ENCODE measurements around the gene VIPR1.

Gene VIPR1

DNA sequence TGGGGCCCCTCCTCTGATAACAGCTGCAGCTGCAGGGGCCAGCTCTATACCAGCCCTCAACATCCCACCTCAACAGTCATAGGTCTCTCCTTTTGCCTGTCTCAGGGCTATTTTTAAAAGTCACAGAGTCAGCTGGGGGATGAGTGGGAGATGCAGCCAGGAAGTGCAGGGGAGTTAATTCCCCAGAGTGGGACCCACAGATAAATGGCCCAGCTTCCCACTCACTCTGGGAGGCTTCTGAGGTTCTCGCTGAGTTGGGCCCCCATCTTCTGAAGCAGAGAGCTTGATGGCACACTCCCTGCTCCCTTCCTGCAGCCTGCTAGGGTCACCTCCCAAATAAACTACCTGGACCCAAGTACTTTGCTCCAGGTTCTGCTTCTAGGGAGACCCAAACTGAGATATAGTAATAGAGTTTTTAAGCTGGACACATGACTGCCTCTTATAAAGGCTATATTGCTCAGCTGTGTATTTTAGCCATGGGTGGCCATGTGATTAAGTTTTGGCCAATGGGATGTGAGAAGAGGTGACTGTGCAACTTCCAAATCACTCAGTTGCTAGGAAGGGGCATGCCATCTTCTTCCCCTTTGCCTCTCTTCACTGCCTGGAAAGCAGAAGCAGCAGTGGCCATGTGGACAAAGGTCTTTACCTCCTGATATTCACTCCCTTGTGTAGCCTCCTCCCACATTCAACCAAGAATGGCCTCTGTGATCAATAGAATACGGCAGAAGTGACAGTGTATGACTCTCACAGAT, 15.5 kb upstream of the VIPR1 start:
- no peak overlapping the region for H3K27ac Mint-ChIP-seq (ENCODE audit: low read depth)
- no peaks in the 10 kb centered on the region for H3K4me1 Mint-ChIP-seq
- peaks cover 2% of the 10 kb centered on the region for H3K9me3 Mint-ChIP-seq
- DNase-seq (ENCODE audit: low spot score in 2 of 2) (peak in 1 of 2 donors; percentile 3), ATAC-seq (replicated peaks; ENCODE audit: extremely low read depth, poor library complexity, severe bottlenecking) (no peak)
- H3K36me3 Mint-ChIP-seq (ENCODE audit: insufficient read depth): peaks cover 3% of the 10 kb centered on the region
- H3K27me3 Mint-ChIP-seq: peaks cover 22% of the 10 kb centered on the region
- H3K4me3 Mint-ChIP-seq: no peak overlapping the region

DNA sequence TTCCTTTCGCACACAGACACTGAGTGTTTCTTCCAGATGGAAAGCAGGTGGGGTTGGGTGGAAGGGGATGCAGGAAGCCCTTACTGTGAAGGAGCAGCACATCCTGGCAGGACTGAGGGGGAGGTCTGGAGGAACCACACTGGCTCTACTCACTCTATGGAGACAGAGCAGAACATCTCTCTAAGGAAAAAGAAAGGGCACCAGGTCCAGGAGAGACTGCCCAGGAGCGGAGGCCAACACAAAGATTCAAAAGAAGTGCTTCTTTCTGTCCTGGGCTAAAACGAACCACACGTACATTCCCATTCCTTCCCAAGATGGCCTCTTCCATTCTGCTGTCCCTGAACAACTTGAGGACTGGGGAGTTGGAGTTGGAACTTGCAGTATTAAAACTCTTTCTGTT, 13.8 kb upstream of the VIPR1 start:
- DNase-seq (ENCODE audit: low spot score in 2 of 2) (peak in 1 of 2 donors; percentile 4), ATAC-seq (replicated peaks; ENCODE audit: extremely low read depth, poor library complexity, severe bottlenecking) (no peak)
- peaks cover 5% of the 10 kb centered on the region for H3K27me3 Mint-ChIP-seq
- H3K27ac Mint-ChIP-seq (ENCODE audit: low read depth): no peak overlapping the region
- peaks cover 3% of the 10 kb centered on the region for H3K36me3 Mint-ChIP-seq (ENCODE audit: insufficient read depth)
- no peak overlapping the region for H3K4me3 Mint-ChIP-seq
- no peaks in the 10 kb centered on the region for H3K4me1 Mint-ChIP-seq
- no peaks in the 10 kb centered on the region for H3K9me3 Mint-ChIP-seq

DNA sequence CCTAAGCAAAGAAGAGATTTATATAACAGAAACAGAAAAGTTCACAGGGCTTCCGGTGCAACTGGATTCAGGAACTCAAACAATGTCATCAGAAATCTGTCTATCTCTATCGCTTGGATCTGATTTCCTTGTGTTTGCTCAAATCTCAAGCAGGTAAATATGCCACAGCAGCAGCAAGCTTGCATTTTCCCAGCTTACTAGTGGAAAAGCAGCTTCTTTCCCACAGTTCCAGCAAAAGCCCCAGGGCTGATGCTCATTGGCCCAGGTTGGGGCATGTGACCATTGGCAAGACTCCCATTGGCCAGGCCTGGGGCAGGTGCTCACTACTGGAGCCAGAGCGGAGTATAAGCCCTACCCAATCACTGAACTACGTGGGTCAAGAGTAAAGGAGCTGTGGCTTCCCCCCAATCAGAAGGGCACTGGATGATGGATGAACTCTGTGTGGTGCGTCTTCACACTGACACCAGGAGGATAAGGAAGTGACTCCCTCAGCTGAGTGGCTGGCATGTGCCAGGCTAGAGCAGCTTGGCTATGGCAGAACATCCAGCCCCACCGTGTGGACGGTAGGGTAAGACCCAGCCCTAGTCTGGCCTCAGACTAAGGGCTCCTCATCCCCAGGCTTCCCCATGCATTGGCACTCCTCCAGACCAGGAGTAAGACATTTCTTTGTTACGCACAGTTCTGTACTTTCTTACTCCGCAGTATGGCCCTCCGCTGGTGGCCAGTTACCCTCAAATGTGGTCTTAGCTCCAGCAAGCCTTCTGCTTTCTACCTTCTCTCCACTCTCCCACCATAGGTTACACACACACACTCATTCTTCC, 13.1 kb upstream of the VIPR1 start:
- H3K4me3 Mint-ChIP-seq: no peak overlapping the region
- H3K27ac Mint-ChIP-seq (ENCODE audit: low read depth): no peak overlapping the region
- no peaks in the 10 kb centered on the region for H3K4me1 Mint-ChIP-seq
- H3K9me3 Mint-ChIP-seq: no peaks in the 10 kb centered on the region
- no peaks in the 10 kb centered on the region for H3K27me3 Mint-ChIP-seq
- H3K36me3 Mint-ChIP-seq (ENCODE audit: insufficient read depth): peaks cover 3% of the 10 kb centered on the region
- ATAC-seq (replicated peaks; ENCODE audit: extremely low read depth, poor library complexity, severe bottlenecking) (no peak), DNase-seq (ENCODE audit: low spot score in 2 of 2) (peak; percentile 2)

DNA sequence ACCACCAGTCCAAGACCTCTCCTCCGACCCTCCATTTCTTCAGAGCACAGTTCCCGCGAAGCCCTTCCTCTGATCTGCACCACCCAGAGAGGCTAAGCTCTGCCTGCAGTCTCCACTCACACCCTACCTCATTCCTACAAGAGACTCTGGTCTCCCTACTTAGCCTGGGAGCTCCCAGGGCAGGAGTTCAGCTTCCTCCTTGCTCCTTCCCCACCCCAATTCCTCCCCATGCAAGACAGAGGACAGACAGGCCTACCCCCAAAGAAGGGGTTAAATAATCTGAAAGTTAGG, 12.6 kb upstream of the VIPR1 start:
- no peak for ATAC-seq (replicated peaks; ENCODE audit: extremely low read depth, poor library complexity, severe bottlenecking)

DNA sequence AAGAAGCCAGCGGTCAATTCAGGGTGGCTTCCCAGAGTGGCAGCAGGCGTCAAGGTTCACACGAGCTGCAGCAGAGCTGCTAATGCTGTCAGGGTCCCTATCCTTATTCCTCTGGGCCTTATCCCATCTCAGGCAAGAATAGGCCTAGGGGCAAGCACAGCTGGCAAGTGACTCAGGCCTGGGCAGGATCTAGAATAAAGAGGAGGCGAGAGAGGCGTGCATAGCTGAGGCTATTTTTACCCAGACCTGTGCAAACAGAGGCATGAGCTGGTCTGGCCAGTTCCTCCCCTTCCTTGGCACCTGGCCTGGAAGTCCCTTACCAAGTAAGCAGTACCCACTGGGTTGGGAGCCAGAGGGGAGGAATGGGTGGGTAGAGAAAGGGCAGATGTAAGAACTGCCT, 12.2 kb upstream of the VIPR1 start:
- Mint-ChIP-seq H3K27ac (ENCODE audit: low read depth) (no peak overlapping the region), H3K9me3 (no peaks in the 10 kb centered on the region), H3K4me1 (no peaks in the 10 kb centered on the region), H3K36me3 (ENCODE audit: insufficient read depth) (peaks cover 2% of the 10 kb centered on the region), H3K4me3 (no peak overlapping the region), H3K27me3 (no peaks in the 10 kb centered on the region)
- ATAC-seq (replicated peaks; ENCODE audit: extremely low read depth, poor library complexity, severe bottlenecking): no peak
- peak in 1 of 2 donors; percentile 10 for DNase-seq (ENCODE audit: low spot score in 2 of 2)

More for the DNA sequence above, 12.6 kb upstream of the VIPR1 start:
- H3K4me3 Mint-ChIP-seq: no peak overlapping the region
- H3K4me1 Mint-ChIP-seq: no peaks in the 10 kb centered on the region
- DNase-seq (ENCODE audit: low spot score in 2 of 2): peak; percentile 0 to 5
- peaks cover 2% of the 10 kb centered on the region for H3K36me3 Mint-ChIP-seq (ENCODE audit: insufficient read depth)
- H3K27me3 Mint-ChIP-seq: no peaks in the 10 kb centered on the region
- no peak overlapping the region for H3K27ac Mint-ChIP-seq (ENCODE audit: low read depth)
- H3K9me3 Mint-ChIP-seq: no peaks in the 10 kb centered on the region

DNA sequence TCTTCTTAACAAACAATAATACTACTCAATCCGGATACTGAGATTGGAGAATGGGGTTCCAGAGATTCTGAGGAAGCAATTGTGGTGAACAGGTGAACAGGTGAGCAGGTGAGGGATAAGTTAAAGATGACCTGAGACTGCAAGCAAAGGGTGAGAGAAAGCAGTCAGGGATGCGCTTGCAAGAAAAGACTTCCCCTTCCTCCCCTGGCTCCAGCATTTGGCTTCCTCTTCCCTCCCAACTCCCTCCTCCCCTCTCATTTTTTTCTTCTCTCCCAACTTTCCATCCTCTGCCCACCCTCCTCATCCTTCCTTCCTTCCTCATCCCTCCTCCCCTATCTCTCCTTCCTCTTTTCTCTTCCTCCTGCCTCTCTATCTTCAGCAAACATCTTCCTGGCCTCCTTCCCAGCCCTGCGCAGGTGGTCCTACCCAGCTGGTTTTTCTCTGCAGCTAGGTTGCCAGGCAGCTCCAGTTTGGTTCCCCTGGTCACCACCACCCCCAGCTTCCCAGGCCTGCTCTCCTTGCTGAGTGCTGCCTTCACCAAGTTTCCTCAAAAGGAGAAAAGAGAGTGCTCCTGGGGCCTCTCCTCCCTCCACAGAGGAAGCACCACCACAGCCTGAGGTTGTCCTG, 10.4 kb upstream of the VIPR1 start:
- Mint-ChIP-seq H3K27me3 (peaks cover 3% of the 10 kb centered on the region), H3K36me3 (ENCODE audit: insufficient read depth) (peaks cover 2% of the 10 kb centered on the region), H3K4me3 (no peak overlapping the region), H3K4me1 (no peaks in the 10 kb centered on the region), H3K9me3 (no peaks in the 10 kb centered on the region), H3K27ac (ENCODE audit: low read depth) (no peak overlapping the region)
- ATAC-seq (replicated peaks; ENCODE audit: extremely low read depth, poor library complexity, severe bottlenecking): no peak
- peak; percentile 1 to 9 for DNase-seq (ENCODE audit: low spot score in 2 of 2)

DNA sequence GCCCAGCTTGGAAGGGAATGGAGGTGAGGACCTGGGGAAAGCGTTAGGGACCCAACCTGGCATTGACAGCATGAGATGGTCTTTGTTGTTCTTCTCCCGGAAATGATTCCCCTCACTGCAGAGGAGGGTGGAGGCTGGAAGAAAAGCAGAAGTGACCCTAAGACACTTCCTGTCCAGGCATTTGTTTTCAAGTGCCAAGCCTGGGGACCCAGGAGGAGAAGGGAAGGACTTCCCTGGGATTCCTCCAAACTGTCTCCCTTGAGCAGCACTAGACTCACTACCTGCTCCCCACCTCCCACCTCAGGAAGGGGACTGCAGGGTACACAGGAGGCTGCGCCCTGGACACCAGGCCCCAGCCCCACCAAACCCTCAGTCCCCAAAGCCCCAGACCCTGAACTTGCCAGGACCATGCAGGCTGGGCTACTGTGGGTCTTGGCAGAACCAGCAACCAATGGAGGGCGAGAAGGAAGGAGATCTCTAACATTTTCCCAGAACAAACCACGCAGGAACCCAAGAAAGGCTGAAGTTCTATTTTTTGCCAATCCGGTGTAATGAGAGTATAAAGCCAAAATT, 9.8 kb upstream of the VIPR1 start:
- no peaks in the 10 kb centered on the region for H3K4me1 Mint-ChIP-seq
- no peak overlapping the region for H3K27ac Mint-ChIP-seq (ENCODE audit: low read depth)
- peaks cover 2% of the 10 kb centered on the region for H3K36me3 Mint-ChIP-seq (ENCODE audit: insufficient read depth)
- no peaks in the 10 kb centered on the region for H3K9me3 Mint-ChIP-seq
- H3K4me3 Mint-ChIP-seq: no peak overlapping the region
- H3K27me3 Mint-ChIP-seq: peaks cover 9% of the 10 kb centered on the region
- no peak for ATAC-seq (replicated peaks; ENCODE audit: extremely low read depth, poor library complexity, severe bottlenecking)
- DNase-seq (ENCODE audit: low spot score in 2 of 2): peak in 1 of 2 donors; percentile 2

DNA sequence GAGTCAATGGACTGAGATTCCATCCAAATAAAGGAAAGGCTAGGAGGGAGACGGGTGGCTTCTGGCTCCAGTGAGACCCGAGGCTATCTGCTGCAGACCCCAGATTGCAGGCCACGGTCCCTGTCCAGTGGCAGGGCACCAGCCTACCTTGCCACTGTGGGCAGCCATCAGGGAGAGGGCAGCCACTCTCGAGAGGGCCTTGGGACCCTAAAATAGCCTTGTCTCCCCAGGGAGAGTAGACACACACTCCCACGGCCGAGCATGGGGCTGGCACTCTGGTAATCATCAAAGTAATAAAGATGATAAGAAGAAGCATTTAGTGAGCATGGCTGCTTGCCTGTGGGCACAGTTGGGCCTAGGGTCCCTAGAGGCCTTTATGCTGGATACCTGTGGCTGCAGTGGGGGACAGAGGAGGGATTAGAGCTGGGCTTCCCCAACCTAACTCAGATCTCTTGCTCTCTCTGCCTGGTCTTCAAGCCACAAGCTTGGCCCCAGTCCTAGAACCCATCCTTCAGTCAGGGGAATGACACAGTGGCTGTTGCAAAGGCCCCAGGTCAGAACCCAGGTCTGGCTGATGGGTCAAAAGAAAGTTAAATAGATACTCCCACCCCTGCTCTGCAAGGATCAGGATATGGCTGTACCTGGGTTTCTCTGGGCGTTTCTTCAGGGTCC, 9.2 kb upstream of the VIPR1 start:
- H3K27ac Mint-ChIP-seq (ENCODE audit: low read depth): no peak overlapping the region
- ATAC-seq (replicated peaks; ENCODE audit: extremely low read depth, poor library complexity, severe bottlenecking): no peak
- H3K27me3 Mint-ChIP-seq: peaks cover 16% of the 10 kb centered on the region
- no peaks in the 10 kb centered on the region for H3K9me3 Mint-ChIP-seq
- peak in 1 of 2 donors; percentile 4 for DNase-seq (ENCODE audit: low spot score in 2 of 2)
- no peaks in the 10 kb centered on the region for H3K4me1 Mint-ChIP-seq
- peaks cover 2% of the 10 kb centered on the region for H3K36me3 Mint-ChIP-seq (ENCODE audit: insufficient read depth)
- no peak overlapping the region for H3K4me3 Mint-ChIP-seq

DNA sequence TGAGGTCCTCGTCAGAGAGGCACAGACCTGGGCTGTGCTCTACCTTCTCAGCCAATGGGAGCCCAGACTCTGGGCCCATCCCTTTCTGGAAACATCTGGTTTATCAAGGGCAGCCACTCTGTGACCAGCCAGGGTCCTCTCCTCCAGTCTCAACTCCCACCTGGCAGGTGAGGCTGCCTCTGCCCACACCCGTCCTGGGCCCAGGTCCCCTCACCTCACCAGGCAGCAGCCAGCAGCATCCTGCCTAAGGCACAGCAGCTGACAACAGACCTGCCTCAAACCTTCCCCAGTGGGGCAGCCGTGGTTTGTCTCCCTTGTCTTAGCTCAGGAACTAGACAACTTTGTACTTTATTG, 8.7 kb upstream of the VIPR1 start:
- Mint-ChIP-seq H3K27me3 (peaks cover 21% of the 10 kb centered on the region), H3K36me3 (ENCODE audit: insufficient read depth) (peaks cover 2% of the 10 kb centered on the region), H3K9me3 (no peaks in the 10 kb centered on the region), H3K4me1 (no peaks in the 10 kb centered on the region), H3K27ac (ENCODE audit: low read depth) (no peak overlapping the region), H3K4me3 (no peak overlapping the region)
- DNase-seq (ENCODE audit: low spot score in 2 of 2) (no peak), ATAC-seq (replicated peaks; ENCODE audit: extremely low read depth, poor library complexity, severe bottlenecking) (no peak)

DNA sequence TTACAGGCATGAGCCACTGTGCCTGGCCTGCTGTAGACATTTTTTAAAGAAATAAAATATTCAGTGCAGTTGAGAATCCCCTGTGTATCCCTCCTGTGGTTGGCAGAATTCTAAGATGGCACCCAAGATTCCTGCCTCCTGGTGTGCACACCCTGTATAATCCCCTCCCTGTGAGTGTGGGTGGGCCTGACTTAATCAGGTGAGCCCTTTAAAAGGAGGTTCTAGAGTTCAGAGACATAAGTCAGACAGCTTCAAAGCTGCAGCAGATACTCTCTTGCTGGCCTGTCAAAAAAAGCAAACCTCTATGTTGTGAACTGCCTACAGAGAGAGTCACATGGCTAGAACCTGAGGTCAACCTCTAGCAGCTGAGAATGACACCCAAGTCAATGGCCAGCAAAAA, 7.0 kb upstream of the VIPR1 start:
- Mint-ChIP-seq H3K27me3 (peaks cover 37% of the 10 kb centered on the region), H3K4me3 (no peak overlapping the region)

DNA sequence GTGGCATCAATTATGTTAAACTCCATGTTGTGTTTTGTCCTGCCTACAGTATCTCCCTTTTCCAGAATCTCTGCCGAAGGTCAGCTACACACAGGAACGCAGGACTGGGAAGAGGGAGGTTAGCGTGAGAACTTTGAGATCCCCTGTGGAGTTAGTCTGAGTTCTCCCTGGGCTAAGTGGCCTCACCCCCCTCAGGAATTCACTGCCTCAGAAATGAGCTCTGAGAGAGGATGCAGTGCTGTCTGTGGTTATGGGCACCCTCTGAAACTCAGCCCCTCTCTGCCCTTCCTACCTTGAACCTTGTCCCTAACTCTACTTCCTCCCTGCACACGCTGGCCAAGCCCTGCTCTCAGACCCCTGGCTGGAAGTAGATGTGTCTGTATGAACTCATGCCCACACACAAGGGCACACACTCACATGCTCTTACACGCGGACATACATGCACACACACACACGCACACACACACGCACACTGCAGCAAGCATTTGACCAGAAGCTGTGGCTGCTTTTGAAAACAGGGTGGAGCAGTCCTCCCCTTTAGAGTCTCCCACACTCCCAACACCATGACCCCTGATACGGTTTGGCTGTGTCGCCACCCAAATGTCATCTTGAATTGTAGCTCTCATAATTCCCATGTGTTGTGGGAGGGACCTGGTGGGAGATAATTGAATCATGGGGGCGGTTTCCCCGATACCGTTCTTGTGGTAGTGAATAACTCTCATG, 5.3 kb upstream of the VIPR1 start:
- H3K4me1 Mint-ChIP-seq: peaks cover 18% of the 10 kb centered on the region
- DNase-seq (ENCODE audit: low spot score in 2 of 2): no peak

More for the DNA sequence above, 7.0 kb upstream of the VIPR1 start:
- Mint-ChIP-seq H3K27ac (ENCODE audit: low read depth) (no peak overlapping the region), H3K36me3 (ENCODE audit: insufficient read depth) (no peaks in the 10 kb centered on the region), H3K9me3 (no peaks in the 10 kb centered on the region), H3K4me1 (peaks cover 2% of the 10 kb centered on the region)
- no peak for ATAC-seq (replicated peaks; ENCODE audit: extremely low read depth, poor library complexity, severe bottlenecking)
- no peak for DNase-seq (ENCODE audit: low spot score in 2 of 2)

DNA sequence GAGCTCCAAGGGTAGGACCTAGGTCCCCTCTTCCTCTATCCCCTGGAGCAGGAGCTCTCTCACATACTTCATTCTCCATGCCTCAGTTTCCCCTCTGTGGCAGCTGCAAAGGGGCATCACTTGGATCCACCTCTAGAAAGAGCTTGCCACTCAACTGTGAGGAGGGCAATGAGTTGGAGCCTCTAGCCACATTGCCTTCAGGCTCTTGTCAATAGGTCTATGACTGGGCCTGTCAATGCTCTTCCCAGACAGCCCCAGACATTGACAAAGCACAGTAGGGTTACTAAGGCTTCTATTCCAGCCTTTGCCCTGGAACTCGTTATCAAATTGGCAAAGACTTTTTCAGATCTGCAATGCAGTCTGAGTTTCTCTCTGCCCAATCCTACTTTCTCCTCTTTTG, 4.4 kb upstream of the VIPR1 start:
- ATAC-seq (replicated peaks; ENCODE audit: extremely low read depth, poor library complexity, severe bottlenecking): no peak
- Mint-ChIP-seq H3K9me3 (no peaks in the 10 kb centered on the region), H3K4me1 (peaks cover 23% of the 10 kb centered on the region), H3K27ac (ENCODE audit: low read depth) (no peak overlapping the region), H3K4me3 (no peak overlapping the region), H3K36me3 (ENCODE audit: insufficient read depth) (peaks cover 4% of the 10 kb centered on the region), H3K27me3 (peaks cover 57% of the 10 kb centered on the region)
- no peak for DNase-seq (ENCODE audit: low spot score in 2 of 2)

More for the DNA sequence above, 5.3 kb upstream of the VIPR1 start:
- H3K27me3 Mint-ChIP-seq: peaks cover 55% of the 10 kb centered on the region
- no peak for ATAC-seq (replicated peaks; ENCODE audit: extremely low read depth, poor library complexity, severe bottlenecking)
- no peak overlapping the region for H3K27ac Mint-ChIP-seq (ENCODE audit: low read depth)
- H3K4me3 Mint-ChIP-seq: no peak overlapping the region
- H3K36me3 Mint-ChIP-seq (ENCODE audit: insufficient read depth): peaks cover 4% of the 10 kb centered on the region
- no peaks in the 10 kb centered on the region for H3K9me3 Mint-ChIP-seq
